AG08395 (cell line): ENCODE data around the gene TBC1D10A.
A peak's percentile ranks its signal among the peaks of the same experiment; 100 is the strongest.
"Not testable (repeated sequence)": the region's sequence is repeated elsewhere in the genome, so short reads cannot be mapped to it uniquely, and the experiment has no call there.

ENCODE experiments used
- DNase-seq: peaks from one replicate; pipeline ENCODE4 v3.0.0; 2012; ENCODE audit warnings: mixed read lengths, low spot score

TBC1D10A gene

GRCh38 chr22:30347255-30347892 lies 20.6 kb upstream of the TBC1D10A start:
- no peak for DNase-seq

- no peak for DNase-seq
These were observed 17.9 kb upstream of the TBC1D10A start for GRCh38 chr22:30344447-30345200.

GRCh38 chr22:30340911-30341685 lies 14.4 kb upstream of the TBC1D10A start:
- DNase-seq = no peak

GRCh38 chr22:30338802-30339201 lies 12.1 kb upstream of the TBC1D10A start:
- DNase-seq = no peak

- not testable (repeated sequence) for DNase-seq
These were observed 11.6 kb upstream of the TBC1D10A start for GRCh38 chr22:30338341-30338740.

GRCh38 chr22:30337461-30337778 lies 10.7 kb upstream of the TBC1D10A start:
- no peak for DNase-seq

- no peak for DNase-seq
These were observed 10.2 kb upstream of the TBC1D10A start for GRCh38 chr22:30336752-30337460.

- no peak for DNase-seq
These were observed 8.5 kb upstream of the TBC1D10A start for GRCh38 chr22:30335236-30335635.

- no peak for DNase-seq
These were observed 7.9 kb upstream of the TBC1D10A start for GRCh38 chr22:30334646-30335045.

GRCh38 chr22:30333707-30334087 lies 7.0 kb upstream of the TBC1D10A start:
- no peak for DNase-seq

GRCh38 chr22:30332994-30333706 lies 6.4 kb upstream of the TBC1D10A start:
- DNase-seq = no peak

- DNase-seq = no peak
These were observed 5.8 kb upstream of the TBC1D10A start for GRCh38 chr22:30332551-30332950.

- DNase-seq = no peak
These were observed 1.8 kb upstream of the TBC1D10A start for GRCh38 chr22:30328466-30329049.

GRCh38 chr22:30327864-30328345 lies 1.2 kb upstream of the TBC1D10A start:
- DNase-seq = no peak

- peak; percentile 49 for DNase-seq
These were observed 461 bp downstream of the TBC1D10A start for GRCh38 chr22:30326255-30326705.

GRCh38 chr22:30325724-30326254 lies 952 bp downstream of the TBC1D10A start:
- DNase-seq = no peak

GRCh38 chr22:30325065-30325720 lies 1.5 kb downstream of the TBC1D10A start:
- peak; percentile 92 for DNase-seq

GRCh38 chr22:30324014-30324730 lies 2.6 kb downstream of the TBC1D10A start:
- peak; percentile 83 for DNase-seq

GRCh38 chr22:30323246-30323645 lies 3.5 kb downstream of the TBC1D10A start:
- no peak for DNase-seq

- no peak for DNase-seq
These were observed 5.3 kb downstream of the TBC1D10A start for GRCh38 chr22:30321461-30321860.
